ENCODE data around the gene STAG1.
"Not testable (repeated sequence)": the region's sequence is repeated elsewhere in the genome, so short reads cannot be mapped to it uniquely, and the experiment has no call there.

Gene STAG1

DNA sequence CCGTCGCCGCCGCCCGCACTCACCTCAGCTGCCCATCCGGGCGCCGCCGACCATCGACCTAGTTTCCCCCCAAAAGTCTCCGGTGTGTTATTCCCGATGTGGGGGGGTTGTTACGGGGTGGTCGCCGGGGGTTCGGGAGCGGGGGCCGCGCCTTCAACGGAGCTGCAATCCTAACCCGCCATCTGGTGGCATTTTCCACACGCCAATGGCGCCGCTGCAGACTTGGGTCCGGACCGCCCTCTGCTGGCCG lies at the start of gene STAG1:
Gene STAG1, minus strand, starts transcription at position 207 of the 250 bp plus-strand sequence. CDS start 121,480 bp downstream, outside the sequence.
- peak within 1 kb of the TSS; percentile 84 for H3K4me3 ChIP-seq (ENCODE audit: low read length)
- TF ChIP-seq CTCF (IDR thresholded peaks at IDR 0.05; ENCODE audit: insufficient read depth, low read depth, low read length, missing control alignments) = peak; percentile 79
- no peak for DNase-seq (ENCODE audit: low read depth)

- not testable (repeated sequence) for DNase-seq (ENCODE audit: low read depth); H3K4me3 ChIP-seq (ENCODE audit: low read length)
Measured at GRCh38 chr3:136801146-136801545, 49.0 kb upstream of the STAG1 start.

DNA sequence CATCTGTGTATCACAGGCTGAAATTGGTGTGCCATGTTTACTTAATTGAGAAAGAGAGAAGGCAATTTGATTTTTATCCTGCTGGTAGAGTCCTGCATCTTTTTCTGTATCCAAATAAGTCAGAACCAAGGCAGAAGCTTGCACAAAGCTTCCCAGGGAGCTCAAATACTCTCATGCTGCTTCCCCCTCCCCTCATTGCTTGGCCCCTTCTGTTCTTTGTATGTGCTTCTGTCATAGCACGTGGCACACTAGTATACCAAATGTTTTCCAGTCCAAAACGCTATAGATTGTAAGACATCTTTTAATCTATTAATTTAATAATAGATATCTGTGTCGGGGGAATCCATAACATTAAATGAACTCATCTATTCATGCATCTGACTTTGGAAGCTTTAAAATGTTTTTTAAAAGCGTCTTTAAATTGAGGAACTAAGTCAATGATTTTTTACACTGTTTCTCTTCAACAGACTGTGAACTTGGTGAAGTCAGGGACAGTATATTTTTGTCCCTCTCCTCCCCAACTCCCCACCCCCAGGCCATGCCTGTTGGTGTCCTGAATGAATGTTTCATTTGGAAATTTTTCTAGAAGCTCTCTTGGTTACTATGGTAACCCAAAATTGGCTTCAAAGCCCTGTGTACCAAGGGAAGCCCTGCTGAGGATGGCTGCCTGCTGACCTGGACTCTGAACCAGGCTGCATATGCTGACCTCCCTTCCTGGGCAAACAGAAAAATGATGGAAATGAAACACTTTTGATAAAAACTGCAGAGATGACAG lies 40.6 kb upstream of the STAG1 start:
- no peak for DNase-seq (ENCODE audit: low read depth)
- H3K4me3 ChIP-seq (ENCODE audit: low read length) = no peak overlapping the region
- TF ChIP-seq CTCF (IDR thresholded peaks at IDR 0.05; ENCODE audit: insufficient read depth, low read depth, low read length, missing control alignments) = no peak

DNA sequence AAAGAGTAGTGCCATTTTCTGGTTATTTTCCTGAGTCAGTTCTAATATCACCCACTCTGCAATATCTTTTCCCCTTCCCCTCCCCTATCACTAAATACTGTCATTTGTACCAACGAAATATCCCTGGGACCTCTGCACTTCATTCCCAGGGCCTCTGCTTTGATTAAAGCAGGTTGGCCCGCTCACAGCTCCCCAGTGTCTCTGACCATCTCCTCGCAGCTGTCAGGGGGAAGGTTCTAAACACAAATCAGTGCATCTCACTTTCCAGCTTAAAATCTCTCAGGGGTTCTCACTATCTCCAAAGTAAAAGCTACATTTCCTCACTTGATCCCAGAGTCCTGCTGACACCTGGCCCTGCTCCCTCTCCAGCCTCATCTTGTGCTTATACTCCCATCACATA lies 38.6 kb upstream of the STAG1 start:
- TF ChIP-seq CTCF (IDR thresholded peaks at IDR 0.05; ENCODE audit: insufficient read depth, low read depth, low read length, missing control alignments) = no peak
- DNase-seq (ENCODE audit: low read depth) = no peak
- no peak overlapping the region for H3K4me3 ChIP-seq (ENCODE audit: low read length)

DNA sequence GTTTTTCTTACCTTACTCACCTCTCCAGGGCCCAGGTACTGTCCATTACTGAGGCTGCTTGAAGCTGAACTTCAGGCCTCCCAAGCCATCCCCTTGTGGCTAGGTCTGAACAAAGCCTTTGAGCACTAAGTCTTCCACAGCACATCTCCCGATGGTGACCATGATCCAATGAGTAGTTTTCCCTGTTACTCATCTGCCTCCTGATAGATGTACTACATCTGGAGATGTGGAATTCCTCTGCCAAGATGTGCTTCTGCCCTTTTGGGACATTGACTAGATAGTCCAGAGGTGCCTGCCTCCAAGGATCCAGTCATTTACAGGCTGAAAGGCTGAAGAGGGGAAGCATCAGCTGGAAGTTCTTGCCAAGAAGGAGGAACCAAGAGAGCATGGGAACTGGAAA lies 37.8 kb upstream of the STAG1 start:
- no peak overlapping the region for H3K4me3 ChIP-seq (ENCODE audit: low read length)
- TF ChIP-seq CTCF (IDR thresholded peaks at IDR 0.05; ENCODE audit: insufficient read depth, low read depth, low read length, missing control alignments) = no peak
- no peak for DNase-seq (ENCODE audit: low read depth)

GRCh38 chr3:136788154-136788553 lies 36.0 kb upstream of the STAG1 start:
- H3K4me3 ChIP-seq (ENCODE audit: low read length) = no peak overlapping the region
- TF ChIP-seq CTCF (IDR thresholded peaks at IDR 0.05; ENCODE audit: insufficient read depth, low read depth, low read length, missing control alignments) = no peak
- no peak for DNase-seq (ENCODE audit: low read depth)

DNA sequence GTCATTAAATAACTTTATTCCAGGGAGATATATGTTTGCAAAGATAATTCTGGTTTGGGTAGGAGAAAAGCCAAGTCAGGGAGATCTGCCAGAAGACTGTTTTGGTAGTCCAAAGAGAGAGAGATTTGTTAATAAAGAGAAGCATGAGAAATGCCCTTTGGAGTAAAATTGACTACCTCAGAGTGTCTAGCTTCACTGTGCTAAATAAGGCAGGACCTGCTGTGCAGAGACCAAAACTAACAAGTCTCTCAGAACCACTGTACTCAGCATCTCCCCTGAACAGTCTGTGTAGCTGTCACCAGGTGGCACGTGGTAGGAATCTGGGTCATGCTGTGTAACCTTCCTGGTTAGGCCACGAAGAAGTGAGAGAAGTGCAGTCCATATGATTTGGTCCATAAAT lies 35.2 kb upstream of the STAG1 start:
- no peak for DNase-seq (ENCODE audit: low read depth)
- no peak overlapping the region for H3K4me3 ChIP-seq (ENCODE audit: low read length)
- no peak for TF ChIP-seq CTCF (IDR thresholded peaks at IDR 0.05; ENCODE audit: insufficient read depth, low read depth, low read length, missing control alignments)
